ENCODE measurements around the gene ADAM12.

GRCh38 chr10:126207313-126207771, 180.9 kb downstream of the ADAM12 start:
- TF ChIP-seq ZNF565 (CRISPR knock-in tag; conservative IDR thresholded peaks at IDR 0.05; ENCODE audit: low read depth) (no peak), TCF4 (CRISPR knock-in tag; IDR thresholded peaks at IDR 0.05; ENCODE audit: borderline replicate concordance) (no peak)
